ENCODE results near the gene PPP6R1.

GRCh38 chr19:55277494-55277893, 18.7 kb upstream of the PPP6R1 start:
- TF ChIP-seq CTCF (IDR thresholded peaks at IDR 0.05) (no peak), POLR2A (IDR thresholded peaks at IDR 0.05) (no peak)

Measured in esophagus squamous epithelium (tissue), 4 donors.